ENCODE results near the gene PCDHB12.
"Not testable (repeated sequence)": the region's sequence is repeated elsewhere in the genome, so short reads cannot be mapped to it uniquely, and the experiment has no call there.

Gene PCDHB12

GRCh38 chr5:141189131-141189530 lies 19.4 kb upstream of the PCDHB12 start:
- not testable (repeated sequence) for H3K27ac ChIP-seq (replicated peaks; ENCODE audit: low read length); H3K79me1 ChIP-seq (ENCODE audit: low read depth, low read length); H3K4me1 ChIP-seq (ENCODE audit: control insufficient read depth in 2 of 2, insufficient read depth in 1 of 2, low read depth in 1 of 2, low read length in 2 of 2); H2BK5ac ChIP-seq (ENCODE audit: low read length); H2BK12ac ChIP-seq (ENCODE audit: low read length); H3K14ac ChIP-seq (ENCODE audit: low read length); H4K91ac ChIP-seq (ENCODE audit: low read depth, low read length, poor library complexity); H3K4me2 ChIP-seq (ENCODE audit: insufficient read depth, low read length, poor library complexity, severe bottlenecking); H3K27me3 ChIP-seq (ENCODE audit: control insufficient read depth in 3 of 3, insufficient read depth in 3 of 3, low read depth in 1 of 3, low read length in 3 of 3); H2BK120ac ChIP-seq (ENCODE audit: low read depth, low read length); H3K18ac ChIP-seq (ENCODE audit: low read length); H2BK15ac ChIP-seq (ENCODE audit: low read length); H3K4me3 ChIP-seq (ENCODE audit: low read length in 2 of 2); H3K9ac ChIP-seq (ENCODE audit: low read depth, low read length, poor library complexity); H3K23ac ChIP-seq (ENCODE audit: low read depth, low read length, poor library complexity); DNase-seq (ENCODE audit: low spot score); H4K8ac ChIP-seq (ENCODE audit: low read depth, low read length); H3K4ac ChIP-seq (ENCODE audit: low read length); H2AK5ac ChIP-seq (ENCODE audit: low read depth, low read length); H2AFZ ChIP-seq (ENCODE audit: low read length); H3K36me3 ChIP-seq (replicated peaks in 1 of 2; ENCODE audit: control insufficient read depth in 2 of 2, insufficient read depth in 2 of 2, low read length in 2 of 2)
- H3K9me3 ChIP-seq (replicated peaks in 1 of 2; ENCODE audit: control insufficient read depth in 2 of 2, insufficient read depth in 1 of 2, low read depth in 1 of 2, low read length in 2 of 2) = peaks cover 3 to 39% of the 10 kb centered on the region in 2 donors
- WGBS, 2 donors (ENCODE audit: extremely low coverage in 2 of 2, insufficient read length in 2 of 2, insufficient replicate concordance in 1 of 2) = no CpG with 5 or more reads among the region's 35 CpGs

- Histone ChIP-seq H2AFZ (ENCODE audit: low read length) (peak within 1 kb of the TSS; percentile 78), H3K4ac (ENCODE audit: low read length) (no peak within 1 kb of the TSS), H3K4me2 (ENCODE audit: insufficient read depth, low read length, poor library complexity, severe bottlenecking) (no peak within 1 kb of the TSS), H4K8ac (ENCODE audit: low read depth, low read length) (no peak within 1 kb of the TSS), H3K23ac (ENCODE audit: low read depth, low read length, poor library complexity) (no peak within 1 kb of the TSS), H3K4me1 (ENCODE audit: control insufficient read depth in 2 of 2, insufficient read depth in 1 of 2, low read depth in 1 of 2, low read length in 2 of 2) (no peaks in the 10 kb centered on the region), H3K4me3 (ENCODE audit: low read length in 2 of 2) (peak within 1 kb of the TSS; percentile 40 to 41), H3K9ac (ENCODE audit: low read depth, low read length, poor library complexity) (no peak within 1 kb of the TSS), H3K14ac (ENCODE audit: low read length) (no peak within 1 kb of the TSS), H3K27ac (replicated peaks; ENCODE audit: low read length) (no peak within 1 kb of the TSS), H3K9me3 (replicated peaks in 1 of 2; ENCODE audit: control insufficient read depth in 2 of 2, insufficient read depth in 1 of 2, low read depth in 1 of 2, low read length in 2 of 2) (peaks cover 3 to 36% of the 10 kb centered on the region in 2 donors), H2BK120ac (ENCODE audit: low read depth, low read length) (no peak within 1 kb of the TSS), H3K27me3 (ENCODE audit: control insufficient read depth in 3 of 3, insufficient read depth in 3 of 3, low read depth in 1 of 3, low read length in 3 of 3) (no peaks in the 10 kb centered on the region), H4K91ac (ENCODE audit: low read depth, low read length, poor library complexity) (no peak within 1 kb of the TSS), H2AK5ac (ENCODE audit: low read depth, low read length) (no peak within 1 kb of the TSS), H2BK12ac (ENCODE audit: low read length) (no peak within 1 kb of the TSS), H3K79me1 (ENCODE audit: low read depth, low read length) (no peaks in the 10 kb centered on the region), H3K18ac (ENCODE audit: low read length) (no peak within 1 kb of the TSS), H2BK5ac (ENCODE audit: low read length) (no peak within 1 kb of the TSS), H3K36me3 (replicated peaks in 1 of 2; ENCODE audit: control insufficient read depth in 2 of 2, insufficient read depth in 2 of 2, low read length in 2 of 2) (no peaks in the 10 kb centered on the region), H2BK15ac (ENCODE audit: low read length) (no peak within 1 kb of the TSS)
- WGBS, 2 donors (ENCODE audit: extremely low coverage in 2 of 2, insufficient read length in 2 of 2, insufficient replicate concordance in 1 of 2) = no CpG with 5 or more reads among the region's 10 CpGs
- DNase-seq (ENCODE audit: low spot score) = peak; percentile 51
These were observed 16.3 kb upstream of the PCDHB12 start, which contains the start of gene PCDHB10 for GRCh38 chr5:141192110-141192725. PCDHB10 (plus strand) TSS chr5:141192353; CDS start chr5:141192553, 200 bp downstream.

- H3K4me2 ChIP-seq (ENCODE audit: insufficient read depth, low read length, poor library complexity, severe bottlenecking); H2BK120ac ChIP-seq (ENCODE audit: low read depth, low read length); H3K36me3 ChIP-seq (replicated peaks in 1 of 2; ENCODE audit: control insufficient read depth in 2 of 2, insufficient read depth in 2 of 2, low read length in 2 of 2); DNase-seq (ENCODE audit: low spot score); H4K8ac ChIP-seq (ENCODE audit: low read depth, low read length); H2AFZ ChIP-seq (ENCODE audit: low read length); H2BK15ac ChIP-seq (ENCODE audit: low read length); H2BK5ac ChIP-seq (ENCODE audit: low read length); H3K18ac ChIP-seq (ENCODE audit: low read length); H3K27me3 ChIP-seq (ENCODE audit: control insufficient read depth in 3 of 3, insufficient read depth in 3 of 3, low read depth in 1 of 3, low read length in 3 of 3); H3K4me3 ChIP-seq (ENCODE audit: low read length in 2 of 2); H3K9ac ChIP-seq (ENCODE audit: low read depth, low read length, poor library complexity); H3K4me1 ChIP-seq (ENCODE audit: control insufficient read depth in 2 of 2, insufficient read depth in 1 of 2, low read depth in 1 of 2, low read length in 2 of 2); H3K14ac ChIP-seq (ENCODE audit: low read length); H2BK12ac ChIP-seq (ENCODE audit: low read length); H3K23ac ChIP-seq (ENCODE audit: low read depth, low read length, poor library complexity); H4K91ac ChIP-seq (ENCODE audit: low read depth, low read length, poor library complexity); H2AK5ac ChIP-seq (ENCODE audit: low read depth, low read length); H3K79me1 ChIP-seq (ENCODE audit: low read depth, low read length); H3K4ac ChIP-seq (ENCODE audit: low read length); H3K27ac ChIP-seq (replicated peaks; ENCODE audit: low read length): not testable (repeated sequence)
- WGBS, 2 donors (ENCODE audit: extremely low coverage in 2 of 2, insufficient read length in 2 of 2, insufficient replicate concordance in 1 of 2) = no CpG with 5 or more reads among the region's 37 CpGs
- H3K9me3 ChIP-seq (replicated peaks in 1 of 2; ENCODE audit: control insufficient read depth in 2 of 2, insufficient read depth in 1 of 2, low read depth in 1 of 2, low read length in 2 of 2) = peaks cover 4 to 36% of the 10 kb centered on the region in 2 donors
These were observed 14.2 kb upstream of the PCDHB12 start for GRCh38 chr5:141194332-141194731.

- Histone ChIP-seq H2BK12ac (ENCODE audit: low read length) (no peak overlapping the region), H3K79me1 (ENCODE audit: low read depth, low read length) (no peaks in the 10 kb centered on the region), H2BK15ac (ENCODE audit: low read length) (no peak overlapping the region), H3K27ac (replicated peaks; ENCODE audit: low read length) (no peak overlapping the region), H3K14ac (ENCODE audit: low read length) (no peak overlapping the region), H3K23ac (ENCODE audit: low read depth, low read length, poor library complexity) (no peak overlapping the region), H3K9me3 (replicated peaks in 1 of 2; ENCODE audit: control insufficient read depth in 2 of 2, insufficient read depth in 1 of 2, low read depth in 1 of 2, low read length in 2 of 2) (peaks cover 10 to 40% of the 10 kb centered on the region in 2 donors), H3K4ac (ENCODE audit: low read length) (no peak overlapping the region), H2AFZ (ENCODE audit: low read length) (no peak overlapping the region), H3K36me3 (replicated peaks in 1 of 2; ENCODE audit: control insufficient read depth in 2 of 2, insufficient read depth in 2 of 2, low read length in 2 of 2) (no peaks in the 10 kb centered on the region), H2BK5ac (ENCODE audit: low read length) (no peak overlapping the region), H3K4me2 (ENCODE audit: insufficient read depth, low read length, poor library complexity, severe bottlenecking) (no peak overlapping the region), H2BK120ac (ENCODE audit: low read depth, low read length) (no peak overlapping the region), H3K4me1 (ENCODE audit: control insufficient read depth in 2 of 2, insufficient read depth in 1 of 2, low read depth in 1 of 2, low read length in 2 of 2) (no peaks in the 10 kb centered on the region), H3K27me3 (ENCODE audit: control insufficient read depth in 3 of 3, insufficient read depth in 3 of 3, low read depth in 1 of 3, low read length in 3 of 3) (peaks cover 0 to 2% (median 0%) of the 10 kb centered on the region in 3 experiments), H3K9ac (ENCODE audit: low read depth, low read length, poor library complexity) (no peak overlapping the region), H3K4me3 (ENCODE audit: low read length in 2 of 2) (no peak overlapping the region), H3K18ac (ENCODE audit: low read length) (no peak overlapping the region), H4K91ac (ENCODE audit: low read depth, low read length, poor library complexity) (no peak overlapping the region), H4K8ac (ENCODE audit: low read depth, low read length) (no peak overlapping the region), H2AK5ac (ENCODE audit: low read depth, low read length) (no peak overlapping the region)
- no peak for DNase-seq (ENCODE audit: low spot score)
- WGBS, 2 donors (ENCODE audit: extremely low coverage in 2 of 2, insufficient read length in 2 of 2, insufficient replicate concordance in 1 of 2) = no CpG with 5 or more reads among the region's 3 CpGs
These were observed 12.2 kb upstream of the PCDHB12 start for GRCh38 chr5:141196363-141196762.

All from neuronal stem cell (in vitro differentiated cells).